Amygdala (tissue), 56 donors: Measurements from ENCODE around the gene ENDOV.
A peak's percentile ranks its signal among the peaks of the same experiment; 100 is the strongest.

Experiments used
- DNase-seq, 56 donors: peaks; one replicate each; lab custom pipeline; 2025; lab: John Stamatoyannopoulos, UW

The ENDOV gene

GRCh38 chr17:80413771-80414507, 1.0 kb upstream of the ENDOV start:
- no peak for DNase-seq

GRCh38 chr17:80414508-80414802, 512 bp upstream of the ENDOV start:
- peak in 1 of 56 donors; percentile 50 for DNase-seq

GRCh38 chr17:80415626-80416137, 715 bp downstream of the ENDOV start:
- peak in 1 of 56 donors; percentile 66 for DNase-seq

- no peak for DNase-seq
These were observed 1.4 kb downstream of the ENDOV start for GRCh38 chr17:80416260-80416939.

- DNase-seq, result no peak
These were observed 1.9 kb downstream of the ENDOV start for GRCh38 chr17:80416940-80417293.

- no peak for DNase-seq
These were observed 3.6 kb downstream of the ENDOV start for GRCh38 chr17:80418589-80418988.

GRCh38 chr17:80419255-80419654, 4.3 kb downstream of the ENDOV start:
- DNase-seq, result no peak

- DNase-seq, result no peak
These were observed 6.6 kb downstream of the ENDOV start for GRCh38 chr17:80421381-80422090.

- DNase-seq, result no peak
These were observed 7.3 kb downstream of the ENDOV start for GRCh38 chr17:80422276-80422675.

- DNase-seq, result peak in 3 of 56 donors; percentile 18 to 35 (median 21)
These were observed 8.0 kb downstream of the ENDOV start for GRCh38 chr17:80422981-80423380.

- DNase-seq, result no peak
These were observed 8.7 kb downstream of the ENDOV start for GRCh38 chr17:80423536-80424225.

GRCh38 chr17:80424261-80424660, 9.3 kb downstream of the ENDOV start:
- no peak for DNase-seq

- DNase-seq, result no peak
These were observed 10.2 kb downstream of the ENDOV start for GRCh38 chr17:80424878-80425765.

GRCh38 chr17:80425835-80426426, 11.0 kb downstream of the ENDOV start:
- no peak for DNase-seq

GRCh38 chr17:80426671-80427326, 11.8 kb downstream of the ENDOV start:
- peak in 45 of 56 donors; percentile 10 to 78 (median 43) for DNase-seq

GRCh38 chr17:80427366-80428282, 12.7 kb downstream of the ENDOV start:
- DNase-seq, result no peak

GRCh38 chr17:80428363-80428762, 13.4 kb downstream of the ENDOV start:
- DNase-seq, result no peak

GRCh38 chr17:80428796-80429195, 13.8 kb downstream of the ENDOV start:
- DNase-seq, result no peak
